ENCODE results near the gene ART1.
"Not testable (repeated sequence)": the region's sequence is repeated elsewhere in the genome, so short reads cannot be mapped to it uniquely, and the experiment has no call there.

Gene ART1

GRCh38 chr11:3644817-3645235, at the start of gene ART1:
TSS of gene ART1 (plus strand) at chr11:3645128. CDS start at chr11:3659214, 14,086 bp downstream.
- DNase-seq, result peak; percentile 12
- in situ Hi-C loops (cut with HindIII; ENCODE audit: low pct_ligation_motif_present, low pct_unique_long_range_greater_than_20kb, low sequenced_read_pairs), result no loop called here

- DNase-seq; in situ Hi-C loops (cut with HindIII; ENCODE audit: low pct_ligation_motif_present, low pct_unique_long_range_greater_than_20kb, low sequenced_read_pairs): not testable (repeated sequence)
Observed at GRCh38 chr11:3597743-3598142, 47.2 kb upstream of the ART1 start.

GRCh38 chr11:3600201-3600600, 44.7 kb upstream of the ART1 start:
- DNase-seq; in situ Hi-C loops (cut with HindIII; ENCODE audit: low pct_ligation_motif_present, low pct_unique_long_range_greater_than_20kb, low sequenced_read_pairs): not testable (repeated sequence)

GRCh38 chr11:3604167-3604566, 40.8 kb upstream of the ART1 start:
- DNase-seq, result no peak
- in situ Hi-C loops (cut with HindIII; ENCODE audit: low pct_ligation_motif_present, low pct_unique_long_range_greater_than_20kb, low sequenced_read_pairs), result no loop called here

GRCh38 chr11:3605283-3605662, 39.7 kb upstream of the ART1 start:
- no peak for DNase-seq
- in situ Hi-C loops (cut with HindIII; ENCODE audit: low pct_ligation_motif_present, low pct_unique_long_range_greater_than_20kb, low sequenced_read_pairs), result no loop called here

GRCh38 chr11:3605771-3606203, 39.1 kb upstream of the ART1 start:
- in situ Hi-C loops (cut with HindIII; ENCODE audit: low pct_ligation_motif_present, low pct_unique_long_range_greater_than_20kb, low sequenced_read_pairs), result no loop called here
- DNase-seq, result no peak

GRCh38 chr11:3609416-3610265, 35.3 kb upstream of the ART1 start:
- in situ Hi-C loops (cut with HindIII; ENCODE audit: low pct_ligation_motif_present, low pct_unique_long_range_greater_than_20kb, low sequenced_read_pairs), result no loop called here
- DNase-seq, result peak; percentile 39

- DNase-seq, result no peak
- in situ Hi-C loops (cut with HindIII; ENCODE audit: low pct_ligation_motif_present, low pct_unique_long_range_greater_than_20kb, low sequenced_read_pairs), result no loop called here
Observed at GRCh38 chr11:3610846-3611245, 34.1 kb upstream of the ART1 start.

GRCh38 chr11:3611976-3612678, 32.8 kb upstream of the ART1 start:
- in situ Hi-C loops (cut with HindIII; ENCODE audit: low pct_ligation_motif_present, low pct_unique_long_range_greater_than_20kb, low sequenced_read_pairs), result no loop called here
- DNase-seq, result no peak

GRCh38 chr11:3613998-3614741, 30.8 kb upstream of the ART1 start:
- DNase-seq, result no peak
- in situ Hi-C loops (cut with HindIII; ENCODE audit: low pct_ligation_motif_present, low pct_unique_long_range_greater_than_20kb, low sequenced_read_pairs), result no loop called here

GRCh38 chr11:3614742-3615171, 30.2 kb upstream of the ART1 start:
- no peak for DNase-seq
- in situ Hi-C loops (cut with HindIII; ENCODE audit: low pct_ligation_motif_present, low pct_unique_long_range_greater_than_20kb, low sequenced_read_pairs), result no loop called here

GRCh38 chr11:3615998-3616397, 28.9 kb upstream of the ART1 start:
- in situ Hi-C loops (cut with HindIII; ENCODE audit: low pct_ligation_motif_present, low pct_unique_long_range_greater_than_20kb, low sequenced_read_pairs), result no loop called here
- DNase-seq, result no peak

GRCh38 chr11:3616721-3617460, 28.0 kb upstream of the ART1 start:
- in situ Hi-C loops (cut with HindIII; ENCODE audit: low pct_ligation_motif_present, low pct_unique_long_range_greater_than_20kb, low sequenced_read_pairs), result no loop called here
- no peak for DNase-seq

GRCh38 chr11:3617990-3618389, 26.9 kb upstream of the ART1 start:
- DNase-seq, result no peak
- in situ Hi-C loops (cut with HindIII; ENCODE audit: low pct_ligation_motif_present, low pct_unique_long_range_greater_than_20kb, low sequenced_read_pairs), result no loop called here

- in situ Hi-C loops (cut with HindIII; ENCODE audit: low pct_ligation_motif_present, low pct_unique_long_range_greater_than_20kb, low sequenced_read_pairs), result no loop called here
- DNase-seq, result no peak
Observed at GRCh38 chr11:3622521-3622920, 22.4 kb upstream of the ART1 start.

- in situ Hi-C loops (cut with HindIII; ENCODE audit: low pct_ligation_motif_present, low pct_unique_long_range_greater_than_20kb, low sequenced_read_pairs), result no loop called here
- no peak for DNase-seq
Observed at GRCh38 chr11:3623121-3623520, 21.8 kb upstream of the ART1 start.

- in situ Hi-C loops (cut with HindIII; ENCODE audit: low pct_ligation_motif_present, low pct_unique_long_range_greater_than_20kb, low sequenced_read_pairs), result no loop called here
- DNase-seq, result no peak
Observed at GRCh38 chr11:3623767-3624458, 21.0 kb upstream of the ART1 start.
